AG04450 (cell line): ENCODE data around the gene C1QL2. TPM values are rescaled to one million over a fixed set of nuclear protein-coding genes. Genes with fewer than 3 reads are reported as not detected.

Experiments used
- CTCF ChIA-PET: fragments of 300-600, 350-600 bp; formaldehyde crosslinking; extraction: SDS; loops from one replicate; lab custom pipeline; 2022; ENCODE audit warnings: antibody characterized with exemption, inconsistent platforms; lab: Charles Lee
- POLR2A ChIA-PET: fragments of 350-600 bp; formaldehyde crosslinking; extraction: SDS; loops from one replicate; lab custom pipeline; 2021; ENCODE audit warnings: antibody characterized with exemption, inconsistent platforms; lab: Yijun Ruan, JAX
- DNase-seq: peaks from one replicate; pipeline ENCODE4 v3.0.0-alpha.2; 2011; ENCODE audit warnings: low read depth, low spot score
- H3K27ac ChIP-seq: one replicate; pipeline ENCODE4 v1.5.1; 2012; ENCODE audit warnings: low read depth, low read length, control low read depth
- H3K27me3 ChIP-seq: one replicate; pipeline ENCODE4 v1.6.0; 2012; ENCODE audit warnings: low read length; ENCODE audit not compliant: control insufficient read depth, insufficient read depth
- H3K4me3 ChIP-seq: 2 replicates; pipeline ENCODE4 v1.5.1; 2011; ENCODE audit warnings: mild to moderate bottlenecking, low read depth, low read length, control low read depth
- H3K9me3 ChIP-seq: 2 replicates; pipeline ENCODE4 v1.5.1; 2012; ENCODE audit warnings: low read length; ENCODE audit not compliant: control insufficient read depth, insufficient read depth
- polyA plus RNA-seq: library from polyadenylated mRNA; depleted of rRNA; stranded (reverse); fragments of >200 nt; gene quantifications from 2 replicates; pipeline ENCODE4 v1.2.3, GENCODE V29; 2011
- TF ChIP-seq, protein P1 (sequence below): IDR thresholded peaks from 2 replicates; pipeline ENCODE4 v1.5.1; 2011; ENCODE audit warnings: low read depth, low read length, control low read depth, inconsistent platforms

Gene C1QL2
- polyA plus RNA-seq, 1 experiment = not detected

DNA sequence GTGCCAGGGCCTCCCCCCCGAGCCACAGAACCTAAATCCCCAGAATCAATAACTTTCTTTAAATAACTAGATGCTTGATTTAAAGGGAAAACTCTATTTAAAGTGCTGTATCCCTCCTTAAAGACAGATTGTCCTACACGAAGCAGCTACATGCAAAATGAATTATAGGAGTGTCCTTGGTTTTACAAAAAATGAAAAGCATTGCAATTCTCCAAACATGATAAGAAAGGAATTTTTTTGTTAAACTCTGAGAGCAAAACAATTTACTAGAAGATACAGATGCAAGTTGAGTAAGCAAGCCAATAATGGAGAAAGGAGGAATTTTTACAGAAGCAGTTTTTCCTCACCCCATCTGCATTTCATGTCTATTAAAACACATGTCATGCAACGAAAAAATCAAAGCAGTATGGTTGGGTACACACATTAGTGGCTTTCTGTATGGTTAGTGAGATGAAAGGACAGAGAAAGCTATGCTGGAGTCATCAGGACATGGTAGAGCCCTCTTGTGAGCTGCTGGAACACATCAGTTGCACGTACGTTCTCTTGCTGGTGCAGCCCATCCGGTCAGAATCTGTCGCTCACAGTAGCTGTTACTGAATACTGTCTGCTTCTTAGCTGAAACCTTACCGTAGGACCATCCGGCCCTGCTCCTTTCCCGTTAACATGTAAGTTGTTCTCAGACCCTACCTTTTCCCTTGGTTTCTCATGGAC lies 39.1 kb upstream of the C1QL2 start:
- Histone ChIP-seq H3K27me3 (peaks cover 6% of the 10 kb centered on the region), H3K27ac (peak overlapping the region; percentile 73), H3K9me3 (no peaks in the 10 kb centered on the region; the same call in 1 of the 2 replicates), H3K4me3 (no peak overlapping the region)
- CTCF ChIA-PET = interaction anchor here (0.6 kb wide), 2 partner anchors 41 to 992 kb away, joined by 4 read pairs; no protein-coding TSS in a partner anchor
- TF ChIP-seq, protein P1, sequence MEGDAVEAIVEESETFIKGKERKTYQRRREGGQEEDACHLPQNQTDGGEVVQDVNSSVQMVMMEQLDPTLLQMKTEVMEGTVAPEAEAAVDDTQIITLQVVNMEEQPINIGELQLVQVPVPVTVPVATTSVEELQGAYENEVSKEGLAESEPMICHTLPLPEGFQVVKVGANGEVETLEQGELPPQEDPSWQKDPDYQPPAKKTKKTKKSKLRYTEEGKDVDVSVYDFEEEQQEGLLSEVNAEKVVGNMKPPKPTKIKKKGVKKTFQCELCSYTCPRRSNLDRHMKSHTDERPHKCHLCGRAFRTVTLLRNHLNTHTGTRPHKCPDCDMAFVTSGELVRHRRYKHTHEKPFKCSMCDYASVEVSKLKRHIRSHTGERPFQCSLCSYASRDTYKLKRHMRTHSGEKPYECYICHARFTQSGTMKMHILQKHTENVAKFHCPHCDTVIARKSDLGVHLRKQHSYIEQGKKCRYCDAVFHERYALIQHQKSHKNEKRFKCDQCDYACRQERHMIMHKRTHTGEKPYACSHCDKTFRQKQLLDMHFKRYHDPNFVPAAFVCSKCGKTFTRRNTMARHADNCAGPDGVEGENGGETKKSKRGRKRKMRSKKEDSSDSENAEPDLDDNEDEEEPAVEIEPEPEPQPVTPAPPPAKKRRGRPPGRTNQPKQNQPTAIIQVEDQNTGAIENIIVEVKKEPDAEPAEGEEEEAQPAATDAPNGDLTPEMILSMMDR = no peak
- DNase-seq = no peak
- POLR2A ChIA-PET = interaction anchor here (1.1 kb wide), 1 partner anchor 22 kb away, joined by 3 read pairs; no protein-coding TSS in a partner anchor

DNA sequence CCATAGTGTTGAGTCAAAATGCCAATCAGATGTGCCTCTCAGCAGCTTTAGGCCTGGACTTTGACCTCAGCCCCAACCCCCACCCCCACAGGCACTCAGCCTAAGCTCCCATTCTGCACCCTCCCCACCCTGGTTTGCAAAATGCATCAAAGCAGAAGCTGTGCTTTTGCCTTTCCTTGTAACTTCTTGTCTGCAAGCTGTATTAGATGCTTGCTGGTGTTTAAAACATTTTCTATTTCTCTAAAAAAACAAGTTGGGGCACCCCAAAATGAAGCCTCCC lies 38.5 kb upstream of the C1QL2 start:
- Histone ChIP-seq H3K27ac (no peak overlapping the region), H3K4me3 (no peak overlapping the region), H3K27me3 (peaks cover 6% of the 10 kb centered on the region), H3K9me3 (no peaks in the 10 kb centered on the region; the same call in 1 of the 2 replicates)
- TF ChIP-seq, protein P1 = no peak
- POLR2A ChIA-PET = no interaction called here
- CTCF ChIA-PET = interaction anchor here (0.6 kb wide), 1 partner anchor 40 kb away, joined by 4 read pairs; no protein-coding TSS in a partner anchor
- DNase-seq = no peak

DNA sequence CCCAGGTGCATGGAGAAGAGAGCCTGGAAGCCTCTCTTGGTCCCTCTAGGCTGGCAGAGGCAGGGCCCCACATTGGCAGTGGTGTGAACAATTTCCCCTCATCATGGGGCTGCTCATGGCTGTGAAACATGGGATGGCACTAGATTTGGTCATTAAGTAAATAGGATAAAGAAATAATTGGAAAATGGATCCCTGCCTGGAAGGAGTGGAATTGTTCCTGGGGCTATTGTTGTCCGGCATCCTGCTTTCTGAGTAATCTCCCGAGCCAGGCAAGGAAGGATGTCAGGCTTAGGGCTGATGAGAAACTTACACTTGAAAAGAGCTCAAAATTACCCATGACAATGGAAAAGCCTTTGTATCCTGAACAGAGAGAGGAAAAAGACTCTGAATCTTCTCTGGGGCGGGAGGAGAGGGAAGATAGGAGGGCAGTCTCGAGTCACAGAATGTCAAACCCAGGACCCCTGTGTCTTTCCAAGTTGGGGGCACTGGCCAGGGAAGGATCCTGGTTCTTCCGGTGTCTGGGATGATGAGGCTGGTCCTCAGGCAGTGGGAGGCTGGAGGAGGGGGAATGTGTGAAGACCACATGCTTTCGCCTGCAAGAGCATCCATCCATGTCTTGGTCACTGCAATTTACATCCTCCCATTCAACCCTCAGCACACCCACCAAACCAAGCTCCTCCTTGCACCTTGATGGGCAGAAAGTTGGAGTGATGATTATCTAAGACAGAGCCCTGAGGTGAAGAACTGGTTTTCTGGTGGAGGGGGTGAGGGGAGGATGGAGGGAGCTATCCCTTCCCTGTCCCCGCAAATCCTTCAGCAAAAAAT lies 38.0 kb upstream of the C1QL2 start:
- POLR2A ChIA-PET = no interaction called here
- TF ChIP-seq, protein P1 = no peak
- H3K9me3 ChIP-seq = no peaks in the 10 kb centered on the region; the same call in 1 of the 2 replicates
- H3K27ac ChIP-seq = peak overlapping the region; percentile 11
- H3K27me3 ChIP-seq = peaks cover 4% of the 10 kb centered on the region
- no peak for DNase-seq
- CTCF ChIA-PET = interaction anchor here (1.0 kb wide), 1 partner anchor 94 kb away, joined by 3 read pairs; no protein-coding TSS in a partner anchor
- H3K4me3 ChIP-seq = no peak overlapping the region

DNA sequence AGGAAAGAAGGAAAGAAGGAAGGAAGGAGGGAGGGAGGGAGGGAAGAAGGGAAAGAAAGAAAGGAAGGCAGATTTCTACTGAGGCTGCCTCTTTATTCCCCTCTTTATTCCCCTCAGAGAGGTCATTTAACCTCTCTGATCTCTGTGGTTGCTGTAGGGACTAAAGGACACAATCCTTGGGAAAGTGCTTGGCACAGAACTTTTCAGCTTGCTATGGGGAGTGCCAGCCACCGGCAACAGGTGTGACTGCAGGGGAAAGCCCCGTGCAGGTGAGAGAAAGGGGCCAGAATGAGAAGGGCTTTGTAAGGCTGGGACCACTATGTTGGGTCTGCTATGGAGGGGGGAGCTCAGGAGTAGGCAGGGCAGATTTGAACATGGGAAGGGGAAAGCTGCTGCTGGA lies 37.3 kb upstream of the C1QL2 start:
- no peak overlapping the region for H3K4me3 ChIP-seq
- H3K27ac ChIP-seq = no peak overlapping the region
- DNase-seq = no peak
- ChIA-PET CTCF (interaction anchor here (1.0 kb wide), 1 partner anchor 95 kb away, joined by 3 read pairs; no protein-coding TSS in a partner anchor), POLR2A (no interaction called here)
- TF ChIP-seq, protein P1 = no peak
- H3K9me3 ChIP-seq = no peaks in the 10 kb centered on the region; the same call in 1 of the 2 replicates
- H3K27me3 ChIP-seq = peaks cover 4% of the 10 kb centered on the region
